ENCODE data around the gene TAS1R3. TPM values are rescaled to one million over a fixed set of nuclear protein-coding genes. Genes with fewer than 3 reads are reported as not detected.

TAS1R3 gene
- total RNA-seq, 2 experiments from 2014 or later: 0.99 to 1.1 TPM

DNA sequence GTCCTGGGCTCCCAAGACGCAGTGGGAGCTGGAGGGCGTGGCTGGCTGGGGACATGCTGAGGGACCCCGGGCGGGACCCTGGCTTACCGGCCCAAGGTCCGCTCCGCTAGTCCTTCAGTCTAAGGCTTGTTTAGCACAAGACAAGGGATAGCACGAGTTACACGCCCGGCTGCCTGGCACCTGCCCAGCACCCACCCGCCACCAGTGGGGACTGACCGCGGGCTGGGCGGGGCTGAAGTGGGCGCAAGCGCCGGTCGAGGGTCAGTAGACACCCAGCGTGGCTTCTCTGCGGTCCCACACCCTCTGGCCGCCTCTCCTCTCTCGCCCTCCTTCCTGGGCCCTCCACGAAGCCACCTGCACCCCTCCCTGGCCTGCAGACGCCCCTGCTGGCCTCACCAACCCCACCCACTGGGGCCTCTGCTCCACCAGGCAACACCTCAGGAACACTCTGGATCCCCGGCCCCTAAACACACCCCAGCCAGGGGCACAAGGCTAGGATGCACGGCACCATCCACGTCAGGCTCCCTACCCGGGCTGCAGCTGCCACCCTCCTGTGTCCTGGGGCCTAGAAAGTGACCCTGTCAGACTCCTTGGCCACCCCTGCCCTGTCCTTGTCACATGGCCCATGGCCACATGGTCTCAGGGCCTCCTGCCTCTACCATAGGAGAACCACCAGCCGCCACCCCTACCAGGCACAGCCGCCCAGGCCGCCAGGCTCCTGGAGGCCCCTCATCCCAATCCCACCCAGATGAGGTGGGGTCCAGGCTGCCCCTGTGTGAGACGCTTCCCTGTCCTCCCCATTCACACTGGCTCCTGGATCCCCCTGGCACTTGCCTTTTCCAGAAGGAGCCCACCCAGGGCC lies 6.1 kb downstream of the TAS1R3 start:
- Histone ChIP-seq H3K9me3 (ENCODE audit: low read length) (no peaks in the 10 kb centered on the region), H3K36me3 (ENCODE audit: insufficient read depth, low read length) (peaks cover 10% of the 10 kb centered on the region), H3K4me3 (ENCODE audit: low read depth, low read length, poor library complexity, severe bottlenecking) (no peak overlapping the region), H3K4me1 (ENCODE audit: insufficient read depth, low read length, poor library complexity, severe bottlenecking) (no peaks in the 10 kb centered on the region), H3K4me2 (ENCODE audit: low read length) (no peak overlapping the region), H3K9me2 (ENCODE audit: insufficient read depth, low read length) (no peaks in the 10 kb centered on the region), H2AFZ (ENCODE audit: low read length) (no peak overlapping the region), H3K27ac (ENCODE audit: low read depth, low read length, poor library complexity, severe bottlenecking) (no peak overlapping the region), H3K79me2 (ENCODE audit: insufficient read depth, low read depth, low read length) (no peaks in the 10 kb centered on the region), H4K20me1 (ENCODE audit: insufficient read depth, low read length) (no peaks in the 10 kb centered on the region)
- DNase-seq (ENCODE audit: low spot score): no peak
- intact Hi-C loops (cut with micrococcal nuclease; ENCODE audit: unreplicated experiment): no loop called here
- POLR2A ChIA-PET: no interaction called here
- BruUV-seq (replicated peaks): no TSS peak
- no peak for TF ChIP-seq EZH2phosphoT487 (IDR thresholded peaks at IDR 0.05; ENCODE audit: borderline replicate concordance, low read depth, low read length)
- TF ChIP-seq, protein P1, sequence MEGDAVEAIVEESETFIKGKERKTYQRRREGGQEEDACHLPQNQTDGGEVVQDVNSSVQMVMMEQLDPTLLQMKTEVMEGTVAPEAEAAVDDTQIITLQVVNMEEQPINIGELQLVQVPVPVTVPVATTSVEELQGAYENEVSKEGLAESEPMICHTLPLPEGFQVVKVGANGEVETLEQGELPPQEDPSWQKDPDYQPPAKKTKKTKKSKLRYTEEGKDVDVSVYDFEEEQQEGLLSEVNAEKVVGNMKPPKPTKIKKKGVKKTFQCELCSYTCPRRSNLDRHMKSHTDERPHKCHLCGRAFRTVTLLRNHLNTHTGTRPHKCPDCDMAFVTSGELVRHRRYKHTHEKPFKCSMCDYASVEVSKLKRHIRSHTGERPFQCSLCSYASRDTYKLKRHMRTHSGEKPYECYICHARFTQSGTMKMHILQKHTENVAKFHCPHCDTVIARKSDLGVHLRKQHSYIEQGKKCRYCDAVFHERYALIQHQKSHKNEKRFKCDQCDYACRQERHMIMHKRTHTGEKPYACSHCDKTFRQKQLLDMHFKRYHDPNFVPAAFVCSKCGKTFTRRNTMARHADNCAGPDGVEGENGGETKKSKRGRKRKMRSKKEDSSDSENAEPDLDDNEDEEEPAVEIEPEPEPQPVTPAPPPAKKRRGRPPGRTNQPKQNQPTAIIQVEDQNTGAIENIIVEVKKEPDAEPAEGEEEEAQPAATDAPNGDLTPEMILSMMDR (conservative IDR thresholded peaks at IDR 0.05; ENCODE audit: low read length): no peak
- CTCF ChIA-PET (ENCODE audit: unreplicated experiment): no interaction called here

DNA sequence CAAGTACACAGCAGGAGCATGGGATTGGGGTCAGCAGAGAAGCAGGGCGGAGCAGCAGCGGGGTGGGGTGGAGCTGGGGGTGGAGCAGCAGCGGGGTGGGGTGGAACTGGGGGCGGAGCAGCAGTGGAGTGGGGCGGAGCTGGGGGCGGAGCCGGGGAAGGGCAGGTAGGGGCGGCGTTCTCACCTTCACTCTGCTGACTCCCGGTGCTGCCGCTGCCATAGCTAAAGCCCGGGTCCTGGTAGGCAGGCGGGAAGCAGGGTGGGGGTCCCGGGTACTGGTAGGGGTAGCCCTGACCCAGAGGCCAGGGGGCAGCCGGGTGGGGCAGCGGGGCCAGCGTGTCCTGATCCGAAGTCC lies 6.7 kb downstream of the TAS1R3 start:
- no peak overlapping the region for H2AFZ ChIP-seq (ENCODE audit: low read length)
- no peak overlapping the region for H3K4me3 ChIP-seq (ENCODE audit: low read depth, low read length, poor library complexity, severe bottlenecking)
- H3K36me3 ChIP-seq (ENCODE audit: insufficient read depth, low read length): peaks cover 10% of the 10 kb centered on the region
- peak; percentile 58 for DNase-seq (ENCODE audit: low spot score)
- no peak for TF ChIP-seq EZH2phosphoT487 (IDR thresholded peaks at IDR 0.05; ENCODE audit: borderline replicate concordance, low read depth, low read length)
- TF ChIP-seq, protein P1 (conservative IDR thresholded peaks at IDR 0.05; ENCODE audit: low read length): no peak
- no peaks in the 10 kb centered on the region for H3K4me1 ChIP-seq (ENCODE audit: insufficient read depth, low read length, poor library complexity, severe bottlenecking)
- no peak overlapping the region for H3K27ac ChIP-seq (ENCODE audit: low read depth, low read length, poor library complexity, severe bottlenecking)
- ChIA-PET POLR2A (no interaction called here), CTCF (ENCODE audit: unreplicated experiment) (interaction anchor here (1.2 kb wide), 1 partner anchor 8 kb away, joined by 5 read pairs; no protein-coding TSS in a partner anchor)
- no peaks in the 10 kb centered on the region for H3K9me3 ChIP-seq (ENCODE audit: low read length)
- intact Hi-C loops (cut with micrococcal nuclease; ENCODE audit: unreplicated experiment): no loop called here
- H3K4me2 ChIP-seq (ENCODE audit: low read length): no peak overlapping the region
- no peaks in the 10 kb centered on the region for H4K20me1 ChIP-seq (ENCODE audit: insufficient read depth, low read length)
- no peaks in the 10 kb centered on the region for H3K79me2 ChIP-seq (ENCODE audit: insufficient read depth, low read depth, low read length)
- H3K9me2 ChIP-seq (ENCODE audit: insufficient read depth, low read length): no peaks in the 10 kb centered on the region
- no TSS peak for BruUV-seq (replicated peaks)

DNA sequence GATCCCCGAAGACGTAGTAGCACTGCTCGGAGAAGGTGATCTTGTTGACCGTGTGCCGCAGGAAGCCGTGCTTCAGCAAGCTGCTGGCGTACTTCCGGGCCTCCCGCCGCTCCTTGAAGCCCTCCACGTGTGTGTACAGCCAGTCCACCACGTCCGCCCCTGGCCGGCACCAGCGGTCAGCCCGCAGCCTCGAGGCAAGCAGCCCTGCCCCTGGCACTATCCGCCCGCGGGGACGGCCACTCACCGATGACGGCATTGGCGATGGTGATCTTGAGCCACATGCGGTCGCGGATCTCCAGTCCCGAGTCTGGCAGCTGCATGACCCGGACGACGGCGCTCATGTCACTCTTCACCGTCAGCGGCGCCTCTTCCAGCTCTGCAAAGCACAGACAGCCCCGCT lies 7.2 kb downstream of the TAS1R3 start:
- intact Hi-C loops (cut with micrococcal nuclease; ENCODE audit: unreplicated experiment): no loop called here
- CTCF ChIA-PET (ENCODE audit: unreplicated experiment): interaction anchor here (1.2 kb wide), 1 partner anchor 8 kb away, joined by 5 read pairs; no protein-coding TSS in a partner anchor

More for the DNA sequence above, 7.2 kb downstream of the TAS1R3 start:
- no peak for TF ChIP-seq EZH2phosphoT487 (IDR thresholded peaks at IDR 0.05; ENCODE audit: borderline replicate concordance, low read depth, low read length)
- TF ChIP-seq, protein P1 (conservative IDR thresholded peaks at IDR 0.05; ENCODE audit: low read length): no peak
- no peak for DNase-seq (ENCODE audit: low spot score)
- peaks cover 10% of the 10 kb centered on the region for H3K36me3 ChIP-seq (ENCODE audit: insufficient read depth, low read length)
- H2AFZ ChIP-seq (ENCODE audit: low read length): no peak overlapping the region
- POLR2A ChIA-PET: no interaction called here
- no peak overlapping the region for H3K27ac ChIP-seq (ENCODE audit: low read depth, low read length, poor library complexity, severe bottlenecking)
- H3K4me1 ChIP-seq (ENCODE audit: insufficient read depth, low read length, poor library complexity, severe bottlenecking): no peaks in the 10 kb centered on the region
- no TSS peak for BruUV-seq (replicated peaks)
- H3K4me3 ChIP-seq (ENCODE audit: low read depth, low read length, poor library complexity, severe bottlenecking): no peak overlapping the region
- no peaks in the 10 kb centered on the region for H3K9me2 ChIP-seq (ENCODE audit: insufficient read depth, low read length)
- no peaks in the 10 kb centered on the region for H3K79me2 ChIP-seq (ENCODE audit: insufficient read depth, low read depth, low read length)
- no peak overlapping the region for H3K4me2 ChIP-seq (ENCODE audit: low read length)
- H4K20me1 ChIP-seq (ENCODE audit: insufficient read depth, low read length): no peaks in the 10 kb centered on the region
- H3K9me3 ChIP-seq (ENCODE audit: low read length): no peaks in the 10 kb centered on the region

Data from OCI-LY7 (cell line).